GM12878 (cell line): ENCODE results near the gene CNNM1. TPM values are rescaled to one million over a fixed set of nuclear protein-coding genes. Genes with fewer than 3 reads are reported as not detected.

Source experiments
- polyA plus RNA-seq, 11 experiments: library from polyadenylated mRNA; depleted of rRNA in 4 of 11; unstranded in 6 of 11; stranded (reverse) in 5 of 11; fragments of >200 nt; fragmentation: Nextera tagmentation in 4 of 11; fragmentation: Illumina TruSeq in 1 of 11; extraction: Ambion mirVana in 4 of 11; extraction: Trizol in 1 of 11; gene quantifications; 1 replicate in 1 of 11; 2 replicates in 10 of 11; pipeline versions ENCODE4 v1.2.1 to v1.2.3, GENCODE V29; 2011 to 2016; ENCODE audit warnings: inconsistent platforms in 2 of 11, missing spikeins in 2 of 11, low read depth in 1 of 11
- total RNA-seq, 4 experiments: library from RNA; depleted of rRNA in 3 of 4; stranded (reverse); fragments of >200 nt in 3 of 4; fragmentation: Illumina TruSeq in 1 of 4; extraction: Trizol in 1 of 4; gene quantifications; 2 replicates each; pipeline versions ENCODE4 v1.2.1 to v1.2.3, GENCODE V29; 2013 to 2021

Gene CNNM1
- total and polyA plus RNA-seq, 10 of the 15 experiments (the other 5 are each of a cell fraction or from before 2014, with no cell fraction given) = 0.01 TPM; not detected in 9

Other genes with a start within 250 kb of the CNNM1 start
- not detected in 2 replicates for gene HPSE2, start 93.5 kb upstream of the CNNM1 start, total RNA-seq (2014; rRNA removed)
- not detected in 2 replicates for gene HPSE2, start 93.5 kb upstream of the CNNM1 start, total RNA-seq (2014; rRNA removed; fragmentation: Illumina TruSeq; extraction: Trizol)
- gene HPSE2, start 93.5 kb upstream of the CNNM1 start, total RNA-seq (2021) = not detected in 2 replicates
- gene HPSE2, start 93.5 kb upstream of the CNNM1 start, polyA plus RNA-seq (2011; rRNA removed) = not detected in 2 replicates
- not detected in 2 replicates for gene HPSE2, start 93.5 kb upstream of the CNNM1 start, polyA plus RNA-seq (2014; fragmentation: Illumina TruSeq; extraction: Trizol)
- gene HPSE2, start 93.5 kb upstream of the CNNM1 start, polyA plus RNA-seq (2014; fragmentation: Nextera tagmentation; extraction: Ambion mirVana) = not detected
- gene HPSE2, start 93.5 kb upstream of the CNNM1 start, polyA plus RNA-seq (2014; rRNA removed) = not detected in 2 replicates
- under 1 TPM in 1 of 2 experiments, not detected in 1; 0.06 TPM for gene HPSE2, start 93.5 kb upstream of the CNNM1 start, polyA plus RNA-seq (2016; fragmentation: Nextera tagmentation; extraction: Ambion mirVana)
- 37.1 and 42.2 TPM in 2 replicates for gene GOT1, start 101.3 kb downstream of the CNNM1 start, total RNA-seq (2014; rRNA removed)
- gene GOT1, start 101.3 kb downstream of the CNNM1 start, total RNA-seq (2014; rRNA removed; fragmentation: Illumina TruSeq; extraction: Trizol) = 32.5 and 34.5 TPM in 2 replicates
- 35.6 and 36.4 TPM in 2 replicates for gene GOT1, start 101.3 kb downstream of the CNNM1 start, total RNA-seq (2021)
- gene GOT1, start 101.3 kb downstream of the CNNM1 start, polyA plus RNA-seq (2011; rRNA removed) = 30.1 and 44.4 TPM in 2 replicates
- 63.6 and 92.0 TPM in 2 replicates for gene GOT1, start 101.3 kb downstream of the CNNM1 start, polyA plus RNA-seq (2014; fragmentation: Illumina TruSeq; extraction: Trizol)
- gene GOT1, start 101.3 kb downstream of the CNNM1 start, polyA plus RNA-seq (2014; fragmentation: Nextera tagmentation; extraction: Ambion mirVana) = 10 to 100 TPM; 56.2 to 58.4 TPM
- 33.8 and 38.9 TPM in 2 replicates for gene GOT1, start 101.3 kb downstream of the CNNM1 start, polyA plus RNA-seq (2014; rRNA removed)
- gene GOT1, start 101.3 kb downstream of the CNNM1 start, polyA plus RNA-seq (2016; fragmentation: Nextera tagmentation; extraction: Ambion mirVana) = 10 to 100 TPM; 67.4 to 67.5 TPM
- not detected in 2 replicates for gene NKX2-3, start 203.6 kb downstream of the CNNM1 start, total RNA-seq (2014; rRNA removed)
- gene NKX2-3, start 203.6 kb downstream of the CNNM1 start, total RNA-seq (2014; rRNA removed; fragmentation: Illumina TruSeq; extraction: Trizol) = not detected in 2 replicates
- not detected in 2 replicates for gene NKX2-3, start 203.6 kb downstream of the CNNM1 start, total RNA-seq (2021)
- gene NKX2-3, start 203.6 kb downstream of the CNNM1 start, polyA plus RNA-seq (2011; rRNA removed) = not detected in 2 replicates
- gene NKX2-3, start 203.6 kb downstream of the CNNM1 start, polyA plus RNA-seq (2014; fragmentation: Illumina TruSeq; extraction: Trizol) = not detected in 2 replicates
- not detected for gene NKX2-3, start 203.6 kb downstream of the CNNM1 start, polyA plus RNA-seq (2014; fragmentation: Nextera tagmentation; extraction: Ambion mirVana)
- gene NKX2-3, start 203.6 kb downstream of the CNNM1 start, polyA plus RNA-seq (2014; rRNA removed) = not detected in 2 replicates
- not detected for gene NKX2-3, start 203.6 kb downstream of the CNNM1 start, polyA plus RNA-seq (2016; fragmentation: Nextera tagmentation; extraction: Ambion mirVana)